Umbilical cord (tissue), 2 donors: ENCODE results near the gene TMEM47. TPM values are rescaled to one million over a fixed set of nuclear protein-coding genes. Genes with fewer than 3 reads are reported as not detected.

Experiments used
- DNase-seq: peaks from one replicate; pipeline ENCODE4 v3.0.0-alpha.2; 2015; ENCODE audit warnings: low spot score
- total RNA-seq: library from RNA; depleted of rRNA; stranded (reverse); fragments of >200 nt; gene quantifications from one replicate; pipeline ENCODE4 v1.2.3, GENCODE V29; 2014; ENCODE audit warnings: low replicate concordance; ENCODE audit not compliant: insufficient read depth

TMEM47 gene
- total RNA-seq, 1 donor from 2014 or later, result 83.1 TPM

GRCh38 chrX:34585561-34585960 lies 71.5 kb downstream of the TMEM47 start:
- DNase-seq, result no peak

DNA sequence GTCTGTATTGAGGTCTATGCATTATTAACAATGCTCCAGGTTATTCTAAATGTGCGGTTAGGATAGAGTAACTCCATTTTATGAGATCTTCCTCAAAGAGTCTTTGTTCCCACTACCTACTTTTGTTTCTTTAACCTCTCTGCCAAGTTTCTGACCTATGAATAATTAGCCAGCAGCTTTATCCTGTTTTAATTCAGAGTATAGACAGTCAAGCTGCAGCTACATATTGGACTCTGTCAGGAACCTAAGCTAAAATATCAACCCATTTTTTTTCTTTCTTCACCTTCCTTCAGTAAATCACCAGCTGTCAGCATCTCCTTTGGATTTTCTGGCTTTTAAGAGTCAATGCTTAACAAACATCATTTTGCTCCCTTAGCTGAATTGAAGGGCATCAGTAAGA lies 72.3 kb downstream of the TMEM47 start:
- DNase-seq, result no peak

DNA sequence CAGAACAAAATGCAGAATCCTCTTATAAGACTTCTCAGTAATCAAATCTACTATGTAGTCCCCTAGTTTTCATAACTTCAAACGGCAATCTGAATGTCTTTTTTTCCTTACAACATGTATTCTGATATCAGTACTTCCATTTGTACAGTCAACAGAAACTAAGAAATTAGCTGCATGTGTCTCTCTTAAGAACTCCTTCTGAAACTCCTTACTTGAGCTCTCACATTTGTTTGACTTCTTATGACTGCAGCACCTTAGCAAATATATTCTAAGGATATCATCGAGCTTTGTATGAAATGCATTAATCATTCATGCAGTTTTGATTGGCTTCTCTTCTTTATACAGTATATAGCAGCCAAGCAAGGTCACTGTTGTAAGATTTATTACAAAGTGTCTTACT lies 77.0 kb downstream of the TMEM47 start:
- no peak for DNase-seq

DNA sequence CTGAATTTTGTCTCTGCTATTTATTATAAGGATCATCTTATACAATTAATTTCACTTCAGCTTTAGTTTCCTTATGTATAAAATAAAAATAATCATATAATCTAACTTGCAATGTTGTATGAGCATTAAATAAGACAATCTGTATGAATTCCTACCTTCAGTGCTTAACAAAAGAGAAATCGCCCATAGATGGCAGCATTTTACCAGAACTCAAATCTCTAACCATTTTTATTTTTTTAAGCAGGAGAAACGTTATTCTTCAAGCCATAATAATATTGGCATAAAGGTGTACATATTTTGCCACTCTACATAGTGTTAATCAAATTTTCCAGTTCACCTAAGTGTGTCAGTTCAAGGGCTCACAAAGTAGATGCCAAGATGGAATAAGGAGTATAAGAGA lies 78.8 kb downstream of the TMEM47 start:
- peak; percentile 50 for DNase-seq
